ENCODE measurements around the gene OTULIN.

GRCh38 chr5:14729448-14730385, 65.2 kb downstream of the OTULIN start:
- TF ChIP-seq CTCF (IDR thresholded peaks at IDR 0.05; ENCODE audit: low read depth, low read length, poor library complexity, severe bottlenecking) (no peak), EZH2phosphoT487 (IDR thresholded peaks at IDR 0.05; ENCODE audit: borderline replicate concordance, low read length) (no peak)

All from DOHH2 (cell line).